HUES6 (cell line): ENCODE data around the gene IL1RAPL2.
"Not testable (repeated sequence)": the region's sequence is repeated elsewhere in the genome, so short reads cannot be mapped to it uniquely, and the experiment has no call there.

Experiments used
- H3K27ac ChIP-seq: 2 replicates; pipeline ENCODE4 v1.7.0; 2013; ENCODE audit warnings: low read depth, mild to moderate bottlenecking, low read length, inconsistent platforms
- H3K27me3 ChIP-seq: 2 replicates; pipeline ENCODE4 v1.6.1; 2013; ENCODE audit warnings: low read length; ENCODE audit not compliant: control insufficient read depth, insufficient read depth
- H3K36me3 ChIP-seq: 2 replicates; pipeline ENCODE4 v1.6.1; 2013; ENCODE audit warnings: low read length; ENCODE audit not compliant: control insufficient read depth, insufficient read depth
- H3K4me1 ChIP-seq: 2 replicates; pipeline ENCODE4 v1.6.1; 2013; ENCODE audit warnings: low read length; ENCODE audit not compliant: control insufficient read depth, insufficient read depth
- H3K4me3 ChIP-seq: 2 replicates; pipeline ENCODE4 v1.5.1; 2013; ENCODE audit warnings: low read depth, low read length
- H3K9ac ChIP-seq: one replicate; pipeline ENCODE4 v1.6.1; 2013; ENCODE audit warnings: mild to moderate bottlenecking, low read length
- H3K9me3 ChIP-seq: 2 replicates; pipeline ENCODE4 v1.6.1; 2013; ENCODE audit warnings: low read depth, low read length; ENCODE audit not compliant: control insufficient read depth, insufficient read depth

Gene IL1RAPL2

DNA sequence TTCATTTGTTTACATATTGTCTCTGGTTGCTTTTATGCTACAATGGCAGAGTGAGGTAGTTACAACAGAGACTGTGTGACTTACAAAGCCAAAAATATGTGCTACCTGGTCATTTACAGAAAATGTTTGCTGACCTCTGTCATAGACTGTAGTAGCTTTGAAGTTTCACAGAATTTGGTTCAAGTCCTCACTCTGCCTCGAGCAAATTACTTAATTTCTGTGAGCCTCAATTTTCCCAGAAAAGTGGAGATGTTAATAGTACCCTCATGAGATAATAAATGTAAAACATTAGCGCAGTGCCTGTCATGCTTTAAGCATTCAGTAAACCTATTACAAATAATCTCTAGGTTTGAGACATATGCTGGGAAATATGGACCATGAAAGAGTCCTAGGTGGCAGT, 1237.9 kb downstream of the IL1RAPL2 start:
- no peak overlapping the region for H3K27ac ChIP-seq
- H3K9ac ChIP-seq = no peak overlapping the region
- H3K9me3 ChIP-seq = 0 out of 2 replicates have a peak, but pooled peaks cover 2% of the 10 kb centered on the region
- H3K4me3 ChIP-seq = no peak overlapping the region
- no peaks in the 10 kb centered on the region for H3K4me1 ChIP-seq
- no peaks in the 10 kb centered on the region; the same call in 1 of the 2 replicates for H3K27me3 ChIP-seq
- no peaks in the 10 kb centered on the region for H3K36me3 ChIP-seq

DNA sequence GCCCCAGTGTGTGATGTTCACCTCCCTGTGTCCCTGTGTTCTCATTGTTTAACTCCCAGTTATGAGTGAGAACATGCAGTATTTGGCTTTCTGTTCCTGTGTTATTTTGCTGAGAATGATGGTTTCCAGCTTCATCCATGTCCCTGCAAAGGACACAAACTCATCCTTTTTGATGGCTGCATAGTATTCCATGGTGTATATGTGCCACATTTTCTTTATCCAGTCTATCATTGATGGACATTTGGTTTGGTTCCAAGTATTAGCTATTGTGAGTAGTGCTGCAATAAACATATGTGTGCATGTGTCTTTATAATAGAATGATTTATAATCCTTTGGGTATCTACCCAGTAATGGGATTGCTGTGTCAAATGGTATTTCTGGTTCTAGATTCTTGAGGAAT, 1239.7 kb downstream of the IL1RAPL2 start:
- not testable (repeated sequence) for H3K9ac ChIP-seq, H3K9me3 ChIP-seq, H3K27me3 ChIP-seq, H3K27ac ChIP-seq, H3K4me1 ChIP-seq, H3K36me3 ChIP-seq, H3K4me3 ChIP-seq

DNA sequence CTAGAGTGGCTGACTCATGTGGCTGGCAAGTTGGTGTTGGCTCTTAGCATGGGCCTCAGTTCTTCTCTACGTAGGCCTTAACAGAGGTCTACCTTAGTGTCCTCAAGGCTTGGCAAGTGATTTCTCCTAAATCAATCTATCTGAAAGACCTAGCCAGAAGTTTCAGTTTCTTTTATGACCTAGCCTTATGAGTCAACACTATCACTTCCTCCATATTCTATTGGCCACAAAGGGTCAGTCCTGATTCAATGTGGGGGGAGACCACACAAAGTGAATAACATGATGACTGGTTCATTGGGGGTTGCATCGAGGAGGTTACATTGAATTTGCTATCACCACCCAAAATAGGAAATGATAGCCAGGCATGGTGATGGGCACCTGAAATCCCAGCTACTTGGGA, 1250.5 kb downstream of the IL1RAPL2 start:
- H3K36me3 ChIP-seq = no peaks in the 10 kb centered on the region
- H3K9me3 ChIP-seq = no peaks in the 10 kb centered on the region
- no peak overlapping the region for H3K9ac ChIP-seq
- no peak overlapping the region for H3K27ac ChIP-seq
- peaks cover 24% of the 10 kb centered on the region for H3K4me1 ChIP-seq
- peaks cover 22% of the 10 kb centered on the region for H3K27me3 ChIP-seq
- no peak overlapping the region for H3K4me3 ChIP-seq
